ENCODE data around the gene MPI. TPM values are rescaled to one million over a fixed set of nuclear protein-coding genes. Genes with fewer than 3 reads are reported as not detected.

MPI gene
- total RNA-seq, 1 donor, result 48.3 TPM

- DNase-seq (ENCODE audit: low read depth), result no peak
- H3K4me3 ChIP-seq (ENCODE audit: low read depth, low read length), result no peak overlapping the region
- TF ChIP-seq CTCF (IDR thresholded peaks at IDR 0.05; ENCODE audit: insufficient read depth, low read length), result no peak
Observed at GRCh38 chr15:74868059-74868458, 21.8 kb upstream of the MPI start.

- no peak for TF ChIP-seq CTCF (IDR thresholded peaks at IDR 0.05; ENCODE audit: insufficient read depth, low read length)
- DNase-seq (ENCODE audit: low read depth), result no peak
- H3K4me3 ChIP-seq (ENCODE audit: low read depth, low read length), result no peak overlapping the region
Observed at GRCh38 chr15:74869372-74869725, 20.5 kb upstream of the MPI start.

- DNase-seq (ENCODE audit: low read depth), result peak; percentile 55
- no peak for TF ChIP-seq CTCF (IDR thresholded peaks at IDR 0.05; ENCODE audit: insufficient read depth, low read length)
- H3K4me3 ChIP-seq (ENCODE audit: low read depth, low read length), result no peak overlapping the region
Observed at GRCh38 chr15:74869726-74870407, 20.0 kb upstream of the MPI start.

- no peak for TF ChIP-seq CTCF (IDR thresholded peaks at IDR 0.05; ENCODE audit: insufficient read depth, low read length)
Observed at GRCh38 chr15:74870436-74871215, 19.2 kb upstream of the MPI start.

GRCh38 chr15:74872702-74873035 is 17.2 kb upstream of the MPI start:
- no peak for TF ChIP-seq CTCF (IDR thresholded peaks at IDR 0.05; ENCODE audit: insufficient read depth, low read length)
- DNase-seq (ENCODE audit: low read depth), result no peak
- H3K4me3 ChIP-seq (ENCODE audit: low read depth, low read length), result peak overlapping the region; percentile 92

More at GRCh38 chr15:74870436-74871215, 19.2 kb upstream of the MPI start:
- no peak overlapping the region for H3K4me3 ChIP-seq (ENCODE audit: low read depth, low read length)
- no peak for DNase-seq (ENCODE audit: low read depth)

- TF ChIP-seq CTCF (IDR thresholded peaks at IDR 0.05; ENCODE audit: insufficient read depth, low read length), result no peak
- H3K4me3 ChIP-seq (ENCODE audit: low read depth, low read length), result peak within 1 kb of the TSS; percentile 92
- peak; percentile 94 for DNase-seq (ENCODE audit: low read depth)
Observed at GRCh38 chr15:74873036-74873755, 16.6 kb upstream of the MPI start, which contains the start of gene SCAMP2. Gene SCAMP2 (minus strand): TSS chr15:74873365. CDS start chr15:74873255, 110 bp downstream.

Measured in fibroblast of the aortic adventitia (primary cell).